Gastroesophageal sphincter (tissue), 3 donors: ENCODE data around the gene CTNNA2.

Experiments
- EP300 ChIP-seq: sonication (generic); formaldehyde crosslinking; IDR thresholded peaks from one replicate; pipeline ENCODE4 v1.6.1; 2017; ENCODE audit warnings: antibody characterized with exemption, mild to moderate bottlenecking
- POLR2A ChIP-seq, 2 donors: fragments of 450-650 bp; IDR thresholded peaks; one replicate each; pipeline ENCODE4 v1.6.1; 2017; ENCODE audit warnings: antibody characterized with exemption in 2 of 2, mild to moderate bottlenecking in 2 of 2, moderate library complexity in 1 of 2
- POLR2AphosphoS5 ChIP-seq: sonication (generic); formaldehyde crosslinking; IDR thresholded peaks from one replicate; pipeline ENCODE4 v1.6.1; 2017; ENCODE audit warnings: antibody characterized with exemption
- TF ChIP-seq, protein P1 (sequence below), 4 experiments: fragments of 200-600 bp in 2 of 4; fragments of 450-650 bp in 2 of 4; sonication (generic) in 1 of 4; IDR thresholded peaks; one replicate each; pipeline ENCODE4 v1.5.1; 2017 to 2019; ENCODE audit warnings: antibody characterized with exemption in 4 of 4, mild to moderate bottlenecking in 2 of 4, moderate library complexity in 2 of 4

DNA sequence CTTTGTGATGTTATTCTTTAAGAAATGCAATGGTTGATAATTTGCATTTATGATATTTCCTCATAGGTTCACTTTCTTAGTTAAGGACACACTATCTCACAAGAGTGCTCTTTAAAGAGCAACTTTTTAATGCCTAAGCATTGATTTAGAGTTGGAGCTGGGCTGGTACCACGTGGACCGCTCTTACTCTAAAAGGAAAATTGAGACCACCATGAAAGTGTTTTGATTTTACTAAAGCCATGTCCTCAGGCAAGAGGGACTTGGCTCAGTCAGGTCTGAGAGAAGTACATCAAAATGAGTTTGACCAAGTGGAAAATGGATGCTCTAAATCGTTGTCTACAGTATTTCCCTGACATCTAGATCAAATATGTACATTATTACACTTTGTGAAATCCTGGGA lies 489.3 kb downstream of the CTNNA2 start:
- TF ChIP-seq, protein P1, sequence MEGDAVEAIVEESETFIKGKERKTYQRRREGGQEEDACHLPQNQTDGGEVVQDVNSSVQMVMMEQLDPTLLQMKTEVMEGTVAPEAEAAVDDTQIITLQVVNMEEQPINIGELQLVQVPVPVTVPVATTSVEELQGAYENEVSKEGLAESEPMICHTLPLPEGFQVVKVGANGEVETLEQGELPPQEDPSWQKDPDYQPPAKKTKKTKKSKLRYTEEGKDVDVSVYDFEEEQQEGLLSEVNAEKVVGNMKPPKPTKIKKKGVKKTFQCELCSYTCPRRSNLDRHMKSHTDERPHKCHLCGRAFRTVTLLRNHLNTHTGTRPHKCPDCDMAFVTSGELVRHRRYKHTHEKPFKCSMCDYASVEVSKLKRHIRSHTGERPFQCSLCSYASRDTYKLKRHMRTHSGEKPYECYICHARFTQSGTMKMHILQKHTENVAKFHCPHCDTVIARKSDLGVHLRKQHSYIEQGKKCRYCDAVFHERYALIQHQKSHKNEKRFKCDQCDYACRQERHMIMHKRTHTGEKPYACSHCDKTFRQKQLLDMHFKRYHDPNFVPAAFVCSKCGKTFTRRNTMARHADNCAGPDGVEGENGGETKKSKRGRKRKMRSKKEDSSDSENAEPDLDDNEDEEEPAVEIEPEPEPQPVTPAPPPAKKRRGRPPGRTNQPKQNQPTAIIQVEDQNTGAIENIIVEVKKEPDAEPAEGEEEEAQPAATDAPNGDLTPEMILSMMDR (IDR thresholded peaks at IDR 0.05) = no peak
- TF ChIP-seq POLR2AphosphoS5 = no peak
- TF ChIP-seq POLR2A (IDR thresholded peaks at IDR 0.05) = no peak
- no peak for TF ChIP-seq EP300
